HG03045 (cell line): ENCODE data around the gene PAFAH1B2.
"Not testable (repeated sequence)": the region's sequence is repeated elsewhere in the genome, so short reads cannot be mapped to it uniquely, and the experiment has no call there.

Source experiments
- ATAC-seq: cut with Tn5 transposase; IDR thresholded peaks from one replicate; pipeline ENCODE4 v1.9.1; 2021; ENCODE audit warnings: mild to moderate bottlenecking, moderate library complexity; ENCODE audit not compliant: unreplicated experiment

Gene PAFAH1B2

GRCh38 chr11:117201658-117202305 is 57.7 kb downstream of the PAFAH1B2 start:
- ATAC-seq, result no peak

DNA sequence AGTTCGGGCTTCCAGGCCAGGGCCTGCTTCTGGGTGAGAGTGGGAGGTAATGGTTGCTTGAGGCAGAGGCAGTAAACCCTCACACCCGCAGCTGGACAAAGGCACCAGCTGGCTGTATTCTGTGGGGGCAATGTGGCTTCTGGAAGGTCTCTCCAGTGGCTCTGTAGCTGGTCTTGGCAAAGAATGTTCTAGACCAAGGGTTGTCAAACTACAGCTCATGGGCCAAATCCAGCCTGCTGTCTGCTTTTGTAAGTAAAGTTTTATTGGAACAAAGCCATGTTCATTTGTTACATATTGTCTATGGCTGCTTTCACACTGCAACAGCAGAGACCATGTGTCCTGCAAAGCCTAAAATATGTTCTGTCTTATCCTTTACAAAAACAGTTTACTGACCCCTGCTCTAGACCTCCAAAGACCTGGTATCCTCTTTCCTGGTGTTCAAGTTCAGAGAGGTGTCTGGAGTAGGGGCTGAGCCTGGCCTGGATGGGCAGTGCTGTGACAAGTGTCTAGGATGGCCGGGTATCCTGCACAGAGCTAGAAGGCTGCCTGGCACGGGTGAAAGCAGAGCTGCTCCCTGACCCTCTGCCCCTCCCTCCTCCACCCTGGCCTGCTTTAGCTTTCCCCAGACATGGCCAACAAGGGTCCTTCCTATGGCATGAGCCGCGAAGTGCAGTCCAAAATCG is 58.4 kb downstream of the PAFAH1B2 start:
- no peak for ATAC-seq

- no peak for ATAC-seq
Observed at GRCh38 chr11:117203069-117203407, 59.0 kb downstream of the PAFAH1B2 start.

GRCh38 chr11:117204283-117205080 is 60.4 kb downstream of the PAFAH1B2 start:
- ATAC-seq, result no peak

DNA sequence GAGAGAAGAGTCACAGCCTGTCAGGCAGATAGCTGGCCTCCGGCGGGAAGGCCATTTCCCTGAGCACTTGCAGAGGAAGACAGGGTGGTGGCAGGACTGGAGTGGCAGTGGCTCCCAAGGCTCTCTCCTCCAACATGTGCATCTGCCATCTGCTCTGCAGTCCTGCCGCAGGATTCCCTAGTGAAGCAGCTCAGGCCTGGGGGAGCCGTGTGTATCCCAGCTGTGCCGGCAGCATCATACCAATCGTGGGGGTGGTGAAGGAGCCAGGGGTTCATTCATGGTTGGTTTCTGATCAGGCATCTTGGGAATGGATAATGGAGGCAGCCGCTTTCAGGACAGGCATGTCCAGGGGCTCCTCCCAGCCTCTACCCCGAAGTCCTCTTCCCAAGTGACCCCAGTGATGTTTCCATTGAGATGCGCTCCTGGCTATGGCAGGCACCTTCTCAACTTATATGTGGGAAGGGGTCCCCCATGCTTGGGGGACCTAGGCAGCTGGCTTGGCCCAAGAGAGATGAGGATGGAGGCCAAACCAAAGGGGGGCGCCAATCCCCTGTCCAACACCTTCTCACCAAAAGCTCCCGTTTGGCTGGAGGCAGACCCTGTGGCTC is 61.2 kb downstream of the PAFAH1B2 start:
- no peak for ATAC-seq

- not testable (repeated sequence) for ATAC-seq
Observed at GRCh38 chr11:117206111-117206510, 62.0 kb downstream of the PAFAH1B2 start.

DNA sequence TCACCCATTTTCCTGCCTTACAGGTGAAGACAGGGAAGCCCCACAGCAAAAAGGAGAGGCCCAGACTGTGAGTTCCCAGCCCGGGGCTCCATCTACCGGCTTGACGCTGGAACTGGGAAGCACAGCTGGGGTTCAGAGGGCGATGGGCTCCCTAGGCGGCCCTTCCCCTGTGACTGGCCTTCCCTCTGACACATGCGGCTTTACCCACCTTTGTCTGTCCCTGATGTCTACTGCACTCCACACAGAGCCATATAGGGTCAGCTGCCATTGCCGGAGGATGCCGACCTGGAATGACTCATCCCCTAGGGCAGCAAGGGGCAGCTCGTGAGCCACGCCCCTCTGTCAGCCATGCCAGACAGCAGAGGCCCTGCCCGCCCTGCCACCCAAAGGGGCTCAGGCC is 62.8 kb downstream of the PAFAH1B2 start:
- ATAC-seq, result not testable (repeated sequence)

GRCh38 chr11:117207481-117207880 is 63.4 kb downstream of the PAFAH1B2 start:
- not testable (repeated sequence) for ATAC-seq

GRCh38 chr11:117208710-117209109 is 64.6 kb downstream of the PAFAH1B2 start:
- ATAC-seq, result not testable (repeated sequence)

- not testable (repeated sequence) for ATAC-seq
Observed at GRCh38 chr11:117209351-117210125, 65.5 kb downstream of the PAFAH1B2 start.

DNA sequence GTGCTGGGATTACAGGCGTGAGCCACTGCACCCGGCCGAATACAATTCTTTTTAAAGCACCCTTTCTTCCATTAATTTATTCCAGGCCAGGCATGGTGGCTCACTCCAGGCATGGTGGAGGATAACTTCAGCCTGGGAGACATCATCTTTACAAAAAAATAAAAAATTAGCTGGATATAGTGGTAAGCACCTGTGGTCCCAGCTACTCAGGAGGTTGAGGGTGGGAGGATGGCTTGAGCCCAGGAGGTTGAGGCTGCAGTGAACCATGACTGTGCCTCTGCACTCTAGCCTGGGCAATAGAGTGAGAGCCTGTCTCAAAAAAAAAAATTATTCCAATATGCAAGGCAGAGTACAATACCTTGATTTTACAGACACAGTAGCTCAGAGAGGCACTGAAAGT is 66.5 kb downstream of the PAFAH1B2 start:
- no peak for ATAC-seq

- ATAC-seq, result no peak
Observed at GRCh38 chr11:117212697-117213355, 68.7 kb downstream of the PAFAH1B2 start.

DNA sequence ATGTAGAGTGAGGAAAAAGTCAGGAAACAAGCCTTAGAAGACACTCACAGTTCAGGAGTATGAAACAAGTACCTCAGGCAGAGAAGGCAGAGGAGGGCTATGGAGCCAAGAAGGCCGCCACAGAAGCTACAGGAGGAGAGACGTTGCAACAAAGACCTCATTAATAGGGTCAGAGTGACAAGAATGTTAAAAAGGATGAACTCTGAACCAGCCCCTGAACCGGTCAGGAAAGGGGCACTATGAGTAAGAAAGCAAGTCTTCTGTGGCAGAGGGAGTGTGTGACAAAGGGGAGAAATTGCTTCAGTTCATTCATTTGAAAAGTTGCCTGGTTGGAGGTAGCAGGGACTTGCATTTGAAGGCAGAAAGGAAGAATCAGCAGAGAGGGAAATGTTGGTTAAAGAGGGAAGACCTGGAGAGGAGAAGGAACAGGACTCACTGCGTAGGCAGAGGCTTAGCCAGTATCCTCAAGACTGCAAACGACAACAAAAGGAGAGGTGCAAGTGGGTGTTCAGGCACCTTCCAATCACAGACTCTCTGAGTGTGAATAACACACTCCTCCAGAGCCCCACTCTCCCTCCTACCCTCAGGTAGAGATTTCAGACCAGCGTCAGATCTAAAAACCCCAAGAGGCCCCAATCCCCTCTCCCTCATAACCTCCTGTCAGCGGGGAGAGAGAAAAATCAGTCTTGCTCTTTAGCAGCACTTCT is 70.5 kb downstream of the PAFAH1B2 start:
- no peak for ATAC-seq

DNA sequence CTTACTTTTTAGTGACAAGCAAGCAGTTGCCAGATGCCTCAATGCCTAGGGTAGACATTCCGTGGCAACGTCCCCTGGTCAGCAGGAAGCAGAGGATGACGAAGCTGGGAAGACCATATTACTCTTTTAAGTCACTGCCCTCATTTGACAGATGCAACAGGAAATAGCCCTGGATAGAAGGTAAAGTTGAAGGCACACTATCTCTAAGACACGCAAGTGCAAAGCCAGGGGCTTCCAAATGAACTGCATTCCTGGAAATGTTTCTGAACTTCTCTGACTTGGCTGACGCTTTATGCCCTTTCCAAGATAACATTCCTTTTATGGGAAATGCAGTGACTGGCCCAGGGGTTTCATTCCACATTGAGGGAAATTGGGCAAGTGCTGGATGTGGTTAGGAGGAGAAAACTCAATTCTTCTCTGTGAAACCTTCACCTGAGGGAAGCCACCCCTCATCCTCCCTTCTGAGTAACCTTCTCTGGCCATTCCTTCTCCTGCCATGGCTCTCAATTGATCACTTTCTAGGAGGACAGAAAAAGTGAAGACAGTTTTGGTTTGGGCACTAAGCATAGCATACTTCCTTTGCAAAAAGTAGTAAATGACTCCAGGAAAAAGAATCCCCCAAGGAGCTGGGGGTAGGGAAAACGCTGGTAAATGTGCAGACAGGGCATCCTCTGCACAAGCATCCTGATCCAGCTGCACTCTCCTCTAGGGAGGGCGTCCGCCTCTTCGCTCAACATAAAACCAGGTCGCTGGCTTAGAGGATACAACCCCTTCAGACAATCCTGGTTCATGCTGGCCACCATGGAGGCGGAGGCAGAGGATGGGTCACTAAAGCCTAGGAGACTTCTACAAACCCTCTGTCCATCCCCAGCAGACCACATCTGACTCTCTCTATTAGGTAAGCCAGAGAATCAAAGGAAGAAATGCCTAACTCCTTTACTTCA is 73.3 kb downstream of the PAFAH1B2 start:
- no peak for ATAC-seq

GRCh38 chr11:117218133-117218915 is 74.2 kb downstream of the PAFAH1B2 start:
- no peak for ATAC-seq

DNA sequence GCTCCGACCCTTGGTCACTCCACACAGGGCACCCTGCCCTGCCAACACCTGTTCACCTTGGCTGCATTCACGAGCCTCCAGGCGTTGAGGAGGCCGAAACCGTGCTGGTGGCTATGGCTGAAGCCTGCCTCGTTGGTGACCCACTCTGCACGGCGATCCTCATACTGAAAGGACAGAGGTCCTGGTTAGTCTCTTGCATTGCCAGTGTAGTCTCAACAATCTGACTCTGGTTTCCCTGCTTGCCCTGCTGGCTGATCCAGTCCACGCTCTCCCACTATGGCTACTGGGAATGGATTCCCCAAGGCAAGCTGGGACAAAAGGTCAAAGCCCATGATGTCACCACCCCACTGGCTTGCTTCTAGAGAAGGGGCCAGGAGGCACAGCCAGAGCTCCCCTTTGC is 74.9 kb downstream of the PAFAH1B2 start:
- ATAC-seq, result no peak

DNA sequence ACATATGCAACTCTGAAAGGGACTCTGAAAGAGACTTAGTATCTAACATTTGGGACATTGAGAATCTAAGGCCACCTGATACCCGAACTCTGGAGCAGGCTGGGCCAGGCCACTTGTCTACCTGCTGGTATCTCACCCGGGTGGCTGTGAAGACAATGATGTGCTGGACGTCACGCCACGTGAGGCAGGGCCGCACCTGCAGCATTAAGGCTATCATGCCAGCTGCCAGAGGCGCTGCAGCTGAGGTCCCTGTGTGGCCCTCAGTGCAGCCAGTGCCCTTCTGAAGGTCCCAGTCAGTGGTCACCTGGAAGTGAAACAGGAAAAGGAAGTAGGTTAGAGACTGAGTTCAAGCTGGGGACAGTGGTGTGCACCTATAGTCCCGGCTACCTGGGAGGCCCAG is 75.4 kb downstream of the PAFAH1B2 start:
- no peak for ATAC-seq

DNA sequence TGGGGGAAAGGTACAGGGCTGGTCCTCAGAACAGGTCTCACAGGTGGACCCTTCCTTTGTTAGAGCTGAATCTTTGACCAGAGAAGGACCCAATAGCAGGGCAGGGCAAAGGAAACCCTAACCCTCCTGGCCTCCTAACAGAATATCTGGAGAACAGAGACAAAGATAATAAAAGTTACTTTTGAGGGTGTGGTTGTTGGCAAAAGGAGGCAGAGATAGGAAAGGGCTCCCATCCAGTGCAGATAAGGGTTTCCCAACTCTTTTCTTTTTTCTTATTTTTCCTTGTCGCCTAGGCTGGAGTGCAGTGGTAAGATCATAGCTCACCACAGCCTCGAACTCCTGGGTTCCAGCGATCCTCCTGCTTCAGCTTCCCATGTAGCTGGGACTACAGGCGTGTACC is 75.9 kb downstream of the PAFAH1B2 start:
- no peak for ATAC-seq
